Measurements from ENCODE around the gene MRPL44. TPM values are rescaled to one million over a fixed set of nuclear protein-coding genes. Genes with fewer than 3 reads are reported as not detected.
A peak's percentile ranks its signal among the peaks of the same experiment; 100 is the strongest.

MRPL44 gene
- total RNA-seq, 1 experiment from 2014 or later: 64.9 TPM

DNA sequence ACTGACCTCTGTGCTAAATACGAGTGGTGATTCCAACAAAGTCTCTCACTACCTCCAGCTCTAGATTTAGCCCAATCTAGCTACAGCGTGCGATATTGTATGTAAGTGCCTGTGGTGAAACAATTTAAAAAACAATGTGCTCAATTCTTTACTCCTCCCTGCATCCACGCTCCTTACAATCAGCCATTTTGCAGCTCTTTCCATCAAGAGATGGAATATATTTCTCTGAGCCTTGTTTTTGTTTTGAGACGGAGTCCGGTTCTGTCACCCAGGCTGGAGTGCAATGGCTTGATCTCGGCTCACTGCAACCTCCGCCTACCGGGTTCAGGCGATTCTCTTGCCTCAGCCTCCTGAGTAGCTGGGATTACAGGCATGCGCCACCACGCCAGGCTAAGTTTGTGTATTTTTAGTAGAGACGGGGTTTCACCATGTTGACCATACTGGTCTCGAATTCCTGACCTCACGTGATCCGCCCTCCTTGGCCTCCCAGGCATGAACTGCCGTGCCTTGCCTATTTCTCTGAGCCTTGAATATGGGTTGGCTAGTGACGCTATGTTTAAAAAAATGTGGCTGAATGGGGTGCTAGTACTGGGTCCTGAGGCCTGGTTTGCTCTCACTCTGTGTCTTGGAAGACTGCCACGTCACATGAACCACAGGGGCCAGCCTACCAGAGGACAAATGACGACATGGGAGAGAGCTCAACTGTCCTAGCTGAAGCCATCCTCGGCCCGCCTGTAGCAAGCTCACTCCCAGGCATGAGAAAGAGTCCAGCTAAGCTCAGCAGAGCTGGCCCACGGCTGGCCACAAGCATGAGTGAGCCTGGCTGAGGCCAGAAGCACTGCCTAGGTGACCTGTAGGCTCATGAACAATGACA lies 26.9 kb upstream of the MRPL44 start:
- Histone ChIP-seq H3K9me3 (peaks cover 7% of the 10 kb centered on the region; the same call in 1 of the 2 replicates), H3K4me3 (ENCODE audit: low read depth, low read length) (peak overlapping the region; percentile 24), H3K36me3 (ENCODE audit: control insufficient read depth, insufficient read depth, low read length) (0 out of 2 replicates have a peak, but pooled peaks cover 1% of the 10 kb centered on the region), H3K27me3 (replicated peaks; ENCODE audit: control insufficient read depth, insufficient read depth, low read length) (no peaks in the 10 kb centered on the region), H3K4me1 (peaks cover 58% of the 10 kb centered on the region)
- ChIA-PET POLR2A (interaction anchor here (0.6 to 1.9 kb wide), 7 partner anchors 13 to 93 kb away, joined by 4 to 19 read pairs (median 8); partner anchors contain the start of genes AP1S3, MRPL44 and WDFY1), CTCF (interaction anchor here (0.6 to 1.9 kb wide), 7 partner anchors 8 to 69 kb away, joined by 3 to 9 read pairs (median 7); no protein-coding TSS in a partner anchor)
- peaks cover 18% of the 10 kb centered on the region for H3K36me3 Mint-ChIP-seq (ENCODE audit: insufficient read depth, unreplicated experiment)
- H3K4me3 Mint-ChIP-seq (ENCODE audit: unreplicated experiment): peak overlapping the region; percentile 85
- peak; percentile 94 to 97 for DNase-seq
- BruUV-seq (replicated peaks): TSS peak; percentile 84
- no peaks in the 10 kb centered on the region for H3K9me3 Mint-ChIP-seq (ENCODE audit: unreplicated experiment)
- H3K27ac Mint-ChIP-seq (ENCODE audit: unreplicated experiment): peak overlapping the region; percentile 99
- intact Hi-C loops (cut with micrococcal nuclease; ENCODE audit: unreplicated experiment): loop anchor here (1.0 kb wide), 6 partner anchors 15 to 78 kb away; partner anchors contain the start of genes MRPL44 and WDFY1
- H3K4me1 Mint-ChIP-seq (ENCODE audit: low read depth, unreplicated experiment): peaks cover 39% of the 10 kb centered on the region
- no peaks in the 10 kb centered on the region for H3K27me3 Mint-ChIP-seq (ENCODE audit: insufficient read depth, unreplicated experiment)
- TF ChIP-seq CTCF (IDR thresholded peaks at IDR 0.05; ENCODE audit: insufficient read depth in 1 of 2, low read depth in 1 of 2, low read length in 1 of 2, severe bottlenecking in 1 of 2, unreplicated experiment in 1 of 2): no peak

- no peaks in the 10 kb centered on the region for H3K27me3 Mint-ChIP-seq (ENCODE audit: insufficient read depth, unreplicated experiment)
- Histone ChIP-seq H3K36me3 (ENCODE audit: control insufficient read depth, insufficient read depth, low read length) (no peaks in the 10 kb centered on the region), H3K4me1 (peaks cover 82% of the 10 kb centered on the region), H3K27me3 (replicated peaks; ENCODE audit: control insufficient read depth, insufficient read depth, low read length) (no peaks in the 10 kb centered on the region), H3K4me3 (ENCODE audit: low read depth, low read length) (no peak overlapping the region), H3K9me3 (no peaks in the 10 kb centered on the region)
- BruUV-seq (replicated peaks): no TSS peak
- H3K36me3 Mint-ChIP-seq (ENCODE audit: insufficient read depth, unreplicated experiment): peaks cover 10% of the 10 kb centered on the region
- no peak for DNase-seq
- H3K4me1 Mint-ChIP-seq (ENCODE audit: low read depth, unreplicated experiment): peaks cover 45% of the 10 kb centered on the region
- no peaks in the 10 kb centered on the region for H3K9me3 Mint-ChIP-seq (ENCODE audit: unreplicated experiment)
- ChIA-PET POLR2A (no interaction called here), CTCF (no interaction called here)
- TF ChIP-seq CTCF (IDR thresholded peaks at IDR 0.05; ENCODE audit: insufficient read depth in 1 of 2, low read depth in 1 of 2, low read length in 1 of 2, severe bottlenecking in 1 of 2, unreplicated experiment in 1 of 2): no peak
- intact Hi-C loops (cut with micrococcal nuclease; ENCODE audit: unreplicated experiment): no loop called here
- peak overlapping the region; percentile 57 for H3K27ac Mint-ChIP-seq (ENCODE audit: unreplicated experiment)
- no peak overlapping the region for H3K4me3 Mint-ChIP-seq (ENCODE audit: unreplicated experiment)
Measured at GRCh38 chr2:223932816-223933800, 24.2 kb upstream of the MRPL44 start.

GRCh38 chr2:223934870-223935269 lies 22.4 kb upstream of the MRPL44 start:
- CTCF ChIA-PET: interaction anchor here (0.5 kb wide), 1 partner anchor 206 kb away, joined by 3 read pairs; no protein-coding TSS in a partner anchor
- H3K9me3 Mint-ChIP-seq (ENCODE audit: unreplicated experiment): no peaks in the 10 kb centered on the region
- POLR2A ChIA-PET: interaction anchor here (0.6 kb wide), 1 partner anchor 95 kb away, joined by 3 read pairs; no protein-coding TSS in a partner anchor
- no peaks in the 10 kb centered on the region for H3K36me3 ChIP-seq (ENCODE audit: control insufficient read depth, insufficient read depth, low read length)
- peak overlapping the region; percentile 34 for H3K27ac Mint-ChIP-seq (ENCODE audit: unreplicated experiment)
- DNase-seq: no peak
- no TSS peak for BruUV-seq (replicated peaks)
- H3K4me1 Mint-ChIP-seq (ENCODE audit: low read depth, unreplicated experiment): peaks cover 31% of the 10 kb centered on the region
- no peaks in the 10 kb centered on the region for H3K9me3 ChIP-seq
- no peak for TF ChIP-seq CTCF (IDR thresholded peaks at IDR 0.05; ENCODE audit: insufficient read depth in 1 of 2, low read depth in 1 of 2, low read length in 1 of 2, severe bottlenecking in 1 of 2, unreplicated experiment in 1 of 2)
- no peak overlapping the region for H3K4me3 Mint-ChIP-seq (ENCODE audit: unreplicated experiment)
- peaks cover 10% of the 10 kb centered on the region for H3K36me3 Mint-ChIP-seq (ENCODE audit: insufficient read depth, unreplicated experiment)
- peaks cover 81% of the 10 kb centered on the region for H3K4me1 ChIP-seq
- intact Hi-C loops (cut with micrococcal nuclease; ENCODE audit: unreplicated experiment): no loop called here
- no peak overlapping the region for H3K4me3 ChIP-seq (ENCODE audit: low read depth, low read length)
- no peaks in the 10 kb centered on the region for H3K27me3 Mint-ChIP-seq (ENCODE audit: insufficient read depth, unreplicated experiment)
- H3K27me3 ChIP-seq (replicated peaks; ENCODE audit: control insufficient read depth, insufficient read depth, low read length): no peaks in the 10 kb centered on the region
